H9 (cell line): Measurements from ENCODE around the gene PRR3. TPM values are rescaled to one million over a fixed set of nuclear protein-coding genes. Genes with fewer than 3 reads are reported as not detected.

Source experiments
- DNase-seq: peaks from one replicate; pipeline ENCODE4 v3.0.0-alpha.2; 2017
- H2AFZ ChIP-seq: one replicate; pipeline ENCODE4 v1.6.1; 2013; ENCODE audit warnings: mild to moderate bottlenecking, low read length, control low read depth, moderate library complexity
- H2AK5ac ChIP-seq: 2 replicates; pipeline ENCODE4 v1.6.1; 2013; ENCODE audit warnings: low read length, control low read depth, mixed read lengths; ENCODE audit not compliant: insufficient read length
- H2BK120ac ChIP-seq: one replicate; pipeline ENCODE4 v1.6.1; 2013; ENCODE audit warnings: low read depth, mild to moderate bottlenecking, low read length, control low read depth, inconsistent platforms; ENCODE audit not compliant: poor library complexity, severe bottlenecking
- H2BK12ac ChIP-seq: 2 replicates; pipeline ENCODE4 v1.6.1; 2013; ENCODE audit warnings: low read length, control low read depth, mixed read lengths, low read depth; ENCODE audit not compliant: insufficient read length
- H2BK15ac ChIP-seq: 2 replicates; pipeline ENCODE4 v1.6.1; 2013; ENCODE audit warnings: low read depth, low read length, control low read depth
- H2BK20ac ChIP-seq: one replicate; pipeline ENCODE4 v1.6.1; 2013; ENCODE audit warnings: low read depth, mild to moderate bottlenecking, low read length, control low read depth, inconsistent platforms; ENCODE audit not compliant: poor library complexity, severe bottlenecking
- H2BK5ac ChIP-seq: 2 replicates; pipeline ENCODE4 v1.6.1; 2013; ENCODE audit warnings: low read length, control low read depth, mixed read lengths; ENCODE audit not compliant: insufficient read length
- H3K14ac ChIP-seq: 2 replicates; pipeline ENCODE4 v1.6.1; 2013; ENCODE audit warnings: low read length, control low read depth; ENCODE audit not compliant: insufficient read depth
- H3K18ac ChIP-seq: 2 replicates; pipeline ENCODE4 v1.6.1; 2013; ENCODE audit warnings: low read depth, mild to moderate bottlenecking, mixed read lengths, low read length, control low read depth; ENCODE audit not compliant: insufficient read length
- H3K23ac ChIP-seq: 2 replicates; pipeline ENCODE4 v1.6.1; 2013; ENCODE audit warnings: low read length, control low read depth, mixed read lengths, low read depth; ENCODE audit not compliant: insufficient read length
- H3K23me2 ChIP-seq: 2 replicates; pipeline ENCODE4 v1.6.1; 2013; ENCODE audit warnings: low read depth, mild to moderate bottlenecking, mixed read lengths, low read length, control low read depth; ENCODE audit not compliant: insufficient read length, poor library complexity, severe bottlenecking
- H3K27ac ChIP-seq: 2 replicates; pipeline ENCODE4 v1.5.1; 2013; ENCODE audit warnings: low read length, control low read depth, mixed read lengths, low read depth; ENCODE audit not compliant: insufficient read length
- H3K27me3 ChIP-seq: 2 replicates; pipeline ENCODE4 v1.6.1; 2013; ENCODE audit warnings: low read length, control low read depth, inconsistent platforms; ENCODE audit not compliant: insufficient read depth
- H3K4ac ChIP-seq: 2 replicates; pipeline ENCODE4 v1.6.1; 2013; ENCODE audit warnings: low read depth, mild to moderate bottlenecking, control low read depth, inconsistent platforms, low read length, moderate library complexity
- H3K4me1 ChIP-seq: 2 replicates; pipeline ENCODE4 v1.6.1; 2013; ENCODE audit warnings: low read length, control low read depth, inconsistent platforms; ENCODE audit not compliant: insufficient read depth
- H3K4me2 ChIP-seq: 2 replicates; pipeline ENCODE4 v1.6.1; 2013; ENCODE audit warnings: low read length, control low read depth, mixed read lengths; ENCODE audit not compliant: insufficient read length, insufficient read depth
- H3K56ac ChIP-seq: 2 replicates; pipeline ENCODE4 v1.6.1; 2013; ENCODE audit warnings: low read depth, mild to moderate bottlenecking, mixed read lengths, low read length, control low read depth; ENCODE audit not compliant: insufficient read length
- H3K79me1 ChIP-seq: 2 replicates; pipeline ENCODE4 v1.6.1; 2013; ENCODE audit warnings: low read depth, mild to moderate bottlenecking, moderate library complexity, low read length, control low read depth, inconsistent platforms; ENCODE audit not compliant: insufficient read depth, poor library complexity, severe bottlenecking
- H3K79me2 ChIP-seq: 2 replicates; pipeline ENCODE4 v1.6.1; 2013; ENCODE audit warnings: low read length, control low read depth, inconsistent platforms; ENCODE audit not compliant: insufficient read depth
- H3K9ac ChIP-seq: 2 replicates; pipeline ENCODE4 v1.6.1; 2013; ENCODE audit warnings: low read length, control low read depth, mixed read lengths; ENCODE audit not compliant: insufficient read length; ENCODE audit errors: extremely low read depth
- H3K9me3 ChIP-seq: one replicate; pipeline ENCODE4 v1.6.1; 2013; ENCODE audit warnings: low read depth, low read length, inconsistent platforms; ENCODE audit not compliant: control insufficient read depth
- H3T11ph ChIP-seq: one replicate; pipeline ENCODE4 v1.6.1; 2013; ENCODE audit warnings: mild to moderate bottlenecking, low read length, control low read depth, inconsistent platforms
- H4K20me1 ChIP-seq: one replicate; pipeline ENCODE4 v1.6.1; 2013; ENCODE audit not compliant: control insufficient read depth, insufficient read length, insufficient read depth
- H4K5ac ChIP-seq: 2 replicates; pipeline ENCODE4 v1.6.1; 2013; ENCODE audit warnings: low read depth, mild to moderate bottlenecking, mixed read lengths, low read length, control low read depth; ENCODE audit not compliant: insufficient read length
- H4K8ac ChIP-seq: replicated peaks from 2 replicates; pipeline ENCODE4 v1.6.1; 2013; ENCODE audit warnings: low read length, control low read depth, mixed read lengths, low read depth; ENCODE audit not compliant: insufficient read length
- H4K91ac ChIP-seq: 2 replicates; pipeline ENCODE4 v1.6.1; 2013; ENCODE audit warnings: low read depth, mild to moderate bottlenecking, moderate library complexity, mixed read lengths, low read length, control low read depth; ENCODE audit not compliant: insufficient read length
- H3K27ac Mint-ChIP-seq, 3 experiments: 2 replicates in 2 of 3; 3 replicates in 1 of 3; pipeline ENCODE4 v1.8.0; 2020 to 2021; ENCODE audit warnings: mixed read lengths in 3 of 3, mild to moderate bottlenecking in 1 of 3, moderate library complexity in 1 of 3
- H3K27me3 Mint-ChIP-seq: 2 replicates; pipeline ENCODE4 v1.8.0; 2021; ENCODE audit warnings: low read depth, mild to moderate bottlenecking, moderate library complexity, mixed read lengths
- H3K36me3 Mint-ChIP-seq, 3 experiments: 2 replicates in 2 of 3; 3 replicates in 1 of 3; pipeline ENCODE4 v1.8.0; 2020 to 2021; ENCODE audit warnings: low read depth in 3 of 3, mixed read lengths in 3 of 3; ENCODE audit not compliant: insufficient read depth in 1 of 3
- H3K4me1 Mint-ChIP-seq, 2 experiments: 2 replicates each; pipeline ENCODE4 v1.8.0; 2020; ENCODE audit warnings: mixed read lengths in 2 of 2
- H3K4me3 Mint-ChIP-seq, 2 experiments: 2 replicates in 1 of 2; 3 replicates in 1 of 2; pipeline ENCODE4 v1.8.0; 2020 to 2021; ENCODE audit warnings: mild to moderate bottlenecking in 2 of 2, mixed read lengths in 2 of 2, moderate library complexity in 1 of 2
- H3K9me3 Mint-ChIP-seq, 2 experiments: 2 replicates in 1 of 2; 3 replicates in 1 of 2; pipeline ENCODE4 v1.8.0; 2020; ENCODE audit warnings: mild to moderate bottlenecking in 2 of 2, mixed read lengths in 2 of 2, moderate library complexity in 1 of 2
- CTCF ChIP-seq: fragments of 200-600 bp; sonication (generic); conservative IDR thresholded peaks from 3 replicates; pipeline ENCODE4 v1.8.0; 2021; ENCODE audit warnings: antibody characterized with exemption, mild to moderate bottlenecking
- WGBS: extraction: QIAGEN DNeasy Blood & Tissue Kit; methylation state at CpG from one replicate; pipeline ENCODE4 v1.1.7; 2013; ENCODE audit warnings: missing lambda C conversion rate, low lambda C conversion rate, mixed read lengths; ENCODE audit not compliant: insufficient read length; ENCODE audit errors: extremely low coverage; 5-methylcytosine and 5-hydroxymethylcytosine counted together
- total RNA-seq: library from RNA; stranded (reverse); gene quantifications from 2 replicates; pipeline ENCODE4 v1.2.1, GENCODE V29; 2021

PRR3 gene
- total RNA-seq, 1 experiment from 2014 or later: 17.0 TPM

GRCh38 chr6:30570263-30570662 is 13.2 kb downstream of the PRR3 start:
- H4K8ac ChIP-seq: no peak overlapping the region
- no peak overlapping the region for H3K9ac ChIP-seq
- no peak for DNase-seq
- H3K79me2 ChIP-seq: peaks cover 24% of the 10 kb centered on the region; the same call in 1 of the 2 replicates
- Mint-ChIP-seq H3K27me3 (peaks cover 10% of the 10 kb centered on the region), H3K4me1 (peaks cover 26 to 28% of the 10 kb centered on the region in 2 experiments), H3K9me3 (no peaks in the 10 kb centered on the region; a peak in 1 of 5 replicates), H3K27ac (no peak overlapping the region), H3K4me3 (peak overlapping the region; percentile 99), H3K36me3 (peaks cover 0 to 7% (median 5%) of the 10 kb centered on the region in 3 experiments; a peak in 3 of 7 replicates)
- WGBS: no CpG with 5 or more reads among the region's 1 CpG
- H3K18ac ChIP-seq: no peak overlapping the region
- H3K14ac ChIP-seq: no peak overlapping the region
- no peak overlapping the region for H3K23ac ChIP-seq
- no peaks in the 10 kb centered on the region for H4K20me1 ChIP-seq
- no peak for TF ChIP-seq CTCF
- H3K27me3 ChIP-seq: no peaks in the 10 kb centered on the region
- H3K79me1 ChIP-seq: peaks cover 12% of the 10 kb centered on the region
- no peak overlapping the region for H2BK20ac ChIP-seq
- no peak overlapping the region for H3K56ac ChIP-seq
- H3T11ph ChIP-seq: no peak overlapping the region
- H3K4me2 ChIP-seq: peak overlapping the region; percentile 89
- H2AK5ac ChIP-seq: no peak overlapping the region
- no peak overlapping the region for H2BK120ac ChIP-seq
- no peak overlapping the region for H3K4ac ChIP-seq
- no peak overlapping the region for H4K5ac ChIP-seq
- no peak overlapping the region for H2AFZ ChIP-seq
- no peak overlapping the region for H4K91ac ChIP-seq
- H3K9me3 ChIP-seq: no peaks in the 10 kb centered on the region
- no peak overlapping the region for H3K27ac ChIP-seq
- no peak overlapping the region for H2BK12ac ChIP-seq
- H2BK5ac ChIP-seq: no peak overlapping the region
- H3K23me2 ChIP-seq: peaks cover 6% of the 10 kb centered on the region
- H3K4me1 ChIP-seq: no peaks in the 10 kb centered on the region
- no peak overlapping the region for H2BK15ac ChIP-seq
